ENCODE results near the gene HFM1.
"Not testable (repeated sequence)": the region's sequence is repeated elsewhere in the genome, so short reads cannot be mapped to it uniquely, and the experiment has no call there.

HFM1 gene, protein sequence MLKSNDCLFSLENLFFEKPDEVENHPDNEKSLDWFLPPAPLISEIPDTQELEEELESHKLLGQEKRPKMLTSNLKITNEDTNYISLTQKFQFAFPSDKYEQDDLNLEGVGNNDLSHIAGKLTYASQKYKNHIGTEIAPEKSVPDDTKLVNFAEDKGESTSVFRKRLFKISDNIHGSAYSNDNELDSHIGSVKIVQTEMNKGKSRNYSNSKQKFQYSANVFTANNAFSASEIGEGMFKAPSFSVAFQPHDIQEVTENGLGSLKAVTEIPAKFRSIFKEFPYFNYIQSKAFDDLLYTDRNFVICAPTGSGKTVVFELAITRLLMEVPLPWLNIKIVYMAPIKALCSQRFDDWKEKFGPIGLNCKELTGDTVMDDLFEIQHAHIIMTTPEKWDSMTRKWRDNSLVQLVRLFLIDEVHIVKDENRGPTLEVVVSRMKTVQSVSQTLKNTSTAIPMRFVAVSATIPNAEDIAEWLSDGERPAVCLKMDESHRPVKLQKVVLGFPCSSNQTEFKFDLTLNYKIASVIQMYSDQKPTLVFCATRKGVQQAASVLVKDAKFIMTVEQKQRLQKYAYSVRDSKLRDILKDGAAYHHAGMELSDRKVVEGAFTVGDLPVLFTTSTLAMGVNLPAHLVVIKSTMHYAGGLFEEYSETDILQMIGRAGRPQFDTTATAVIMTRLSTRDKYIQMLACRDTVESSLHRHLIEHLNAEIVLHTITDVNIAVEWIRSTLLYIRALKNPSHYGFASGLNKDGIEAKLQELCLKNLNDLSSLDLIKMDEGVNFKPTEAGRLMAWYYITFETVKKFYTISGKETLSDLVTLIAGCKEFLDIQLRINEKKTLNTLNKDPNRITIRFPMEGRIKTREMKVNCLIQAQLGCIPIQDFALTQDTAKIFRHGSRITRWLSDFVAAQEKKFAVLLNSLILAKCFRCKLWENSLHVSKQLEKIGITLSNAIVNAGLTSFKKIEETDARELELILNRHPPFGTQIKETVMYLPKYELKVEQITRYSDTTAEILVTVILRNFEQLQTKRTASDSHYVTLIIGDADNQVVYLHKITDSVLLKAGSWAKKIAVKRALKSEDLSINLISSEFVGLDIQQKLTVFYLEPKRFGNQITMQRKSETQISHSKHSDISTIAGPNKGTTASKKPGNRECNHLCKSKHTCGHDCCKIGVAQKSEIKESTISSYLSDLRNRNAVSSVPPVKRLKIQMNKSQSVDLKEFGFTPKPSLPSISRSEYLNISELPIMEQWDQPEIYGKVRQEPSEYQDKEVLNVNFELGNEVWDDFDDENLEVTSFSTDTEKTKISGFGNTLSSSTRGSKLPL (N-terminal part only)

DNA sequence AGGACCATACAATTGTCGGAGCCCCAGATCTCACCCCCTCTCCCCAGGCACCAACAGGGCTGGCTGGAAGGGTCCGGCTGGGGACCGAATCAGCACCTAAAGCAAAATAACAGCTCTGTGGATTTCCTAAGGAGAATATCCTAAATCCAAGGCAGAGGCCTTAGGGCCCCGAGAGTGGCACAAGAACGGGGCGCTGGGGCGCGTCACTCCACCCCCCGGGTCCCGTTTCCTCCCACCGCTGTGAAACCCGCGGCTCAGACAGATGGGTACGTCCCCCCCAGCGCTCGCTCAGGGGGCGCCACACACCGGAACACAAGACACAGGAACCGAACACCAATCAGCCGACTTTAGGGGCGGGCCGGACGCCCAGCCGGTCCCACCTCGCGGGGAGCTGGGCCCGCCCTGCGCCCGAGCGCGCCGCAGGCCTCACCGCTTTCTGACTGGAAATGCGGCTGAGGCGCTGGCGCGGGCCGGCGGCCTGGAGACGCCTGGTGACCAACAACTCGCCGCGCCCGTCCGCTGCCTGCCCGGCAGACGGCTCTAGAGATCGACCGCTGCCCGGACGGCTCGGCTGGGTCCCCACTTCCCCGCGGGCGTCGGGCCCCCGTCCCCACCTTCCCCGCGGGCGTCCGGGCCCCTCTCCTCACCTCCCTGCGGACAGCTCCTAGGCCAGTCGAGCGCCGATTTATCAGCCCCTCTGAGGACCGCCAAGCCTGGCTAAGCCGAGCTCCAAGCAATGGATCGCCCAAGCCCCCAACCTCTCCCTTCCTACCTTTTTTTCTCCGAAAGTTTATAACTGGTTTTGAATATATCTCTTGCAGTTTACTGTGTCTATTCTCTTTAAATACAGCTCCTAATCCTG is at the start of gene HFM1:
Gene HFM1 (minus strand): TSS at position 687 of the 862 bp plus-strand sequence. CDS start 3,755 bp downstream, outside the sequence.
- DNase-seq = peak; percentile 23

DNA sequence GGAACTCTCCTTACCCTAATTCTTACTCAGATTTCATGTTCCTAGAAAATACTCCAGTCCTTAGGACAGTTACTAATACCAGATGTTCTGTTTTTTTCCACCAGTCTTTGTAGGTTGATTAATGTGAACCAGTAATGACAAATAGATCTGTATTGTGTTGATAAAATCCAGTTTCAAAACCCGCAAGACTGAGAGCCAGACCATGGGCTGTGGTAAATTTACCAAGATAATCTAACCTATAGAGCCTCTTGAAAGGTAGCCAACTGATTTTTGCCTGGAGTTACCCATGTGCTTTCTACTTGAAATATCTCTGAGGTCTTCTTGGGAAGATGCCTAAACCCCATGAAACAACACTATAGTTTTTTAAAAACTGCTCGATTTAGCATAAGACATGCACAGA is 49.5 kb upstream of the HFM1 start:
- no peak for DNase-seq

DNA sequence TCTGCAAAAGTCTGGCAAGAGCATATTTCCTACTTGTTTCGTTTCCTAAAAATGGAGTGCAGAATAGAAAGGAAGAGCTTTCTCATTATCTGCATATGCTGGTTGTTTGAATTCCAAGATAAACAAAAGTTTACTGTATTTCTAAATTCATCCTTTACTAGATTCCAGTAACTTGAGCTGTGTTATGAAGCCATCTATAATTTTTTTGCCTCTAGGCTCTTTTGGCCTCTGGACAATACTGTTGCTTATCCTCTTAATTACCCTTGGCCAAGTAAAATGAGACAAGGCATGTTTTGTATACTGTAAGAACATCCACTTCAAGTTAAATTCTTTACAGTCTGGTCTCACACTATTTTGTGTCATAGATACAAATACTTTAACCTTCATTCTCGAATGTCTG is 45.6 kb upstream of the HFM1 start:
- DNase-seq = no peak

DNA sequence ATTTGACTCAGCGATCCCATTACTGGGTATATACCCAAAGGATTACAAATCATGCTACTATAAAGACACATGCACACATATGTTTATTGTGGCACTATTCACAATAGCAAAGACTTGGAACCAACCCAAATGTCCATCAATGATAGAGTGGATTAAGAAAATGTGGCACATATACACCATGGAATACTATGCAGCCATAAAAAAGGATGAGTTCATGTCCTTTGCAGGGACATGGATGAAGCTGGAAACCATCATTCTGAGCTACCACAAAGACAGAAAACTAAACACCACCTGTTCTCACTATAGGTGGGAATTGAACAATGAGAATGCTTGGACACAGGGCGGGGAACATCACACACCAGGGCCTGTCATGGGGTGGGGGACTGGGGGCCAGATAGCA is 43.1 kb upstream of the HFM1 start:
- DNase-seq = not testable (repeated sequence)

DNA sequence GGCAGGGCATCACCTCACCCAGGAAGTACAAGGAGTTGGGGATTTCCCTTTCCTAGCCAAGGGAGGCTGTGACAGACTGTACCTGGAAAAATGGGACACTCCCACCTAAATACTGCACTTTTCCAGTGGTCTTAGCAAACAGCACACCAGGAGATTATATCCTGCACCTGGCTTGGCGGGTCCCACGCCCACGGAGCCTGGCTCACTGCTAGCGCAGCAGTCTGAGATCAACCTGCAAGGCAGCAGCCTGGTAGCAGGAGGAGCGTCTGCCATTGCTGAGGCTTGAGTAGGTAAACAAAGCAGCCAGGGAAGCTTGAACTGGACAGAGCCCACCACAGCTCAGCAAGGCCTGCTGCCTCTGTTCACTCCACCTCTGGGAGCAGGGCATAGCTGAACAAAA is 37.3 kb upstream of the HFM1 start:
- DNase-seq = not testable (repeated sequence)

DNA sequence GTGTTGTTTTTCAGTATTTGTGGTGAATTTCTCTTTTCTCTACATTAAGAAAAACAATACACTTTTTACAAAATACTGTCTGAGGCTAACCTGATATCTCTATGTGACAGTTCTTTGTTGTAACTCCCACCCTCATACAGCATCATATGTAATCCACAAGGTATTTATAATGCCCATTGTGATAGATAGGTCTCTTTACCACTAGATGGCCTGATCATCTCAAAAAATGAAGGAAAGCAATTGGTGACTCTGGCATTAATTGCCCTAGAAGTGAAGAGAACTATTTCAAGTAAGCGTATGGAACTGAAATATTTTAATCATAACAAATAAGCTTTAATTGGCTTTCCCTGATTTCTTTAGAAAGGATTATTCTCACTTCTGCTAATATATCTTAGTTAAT is 36.2 kb upstream of the HFM1 start:
- DNase-seq = no peak

DNA sequence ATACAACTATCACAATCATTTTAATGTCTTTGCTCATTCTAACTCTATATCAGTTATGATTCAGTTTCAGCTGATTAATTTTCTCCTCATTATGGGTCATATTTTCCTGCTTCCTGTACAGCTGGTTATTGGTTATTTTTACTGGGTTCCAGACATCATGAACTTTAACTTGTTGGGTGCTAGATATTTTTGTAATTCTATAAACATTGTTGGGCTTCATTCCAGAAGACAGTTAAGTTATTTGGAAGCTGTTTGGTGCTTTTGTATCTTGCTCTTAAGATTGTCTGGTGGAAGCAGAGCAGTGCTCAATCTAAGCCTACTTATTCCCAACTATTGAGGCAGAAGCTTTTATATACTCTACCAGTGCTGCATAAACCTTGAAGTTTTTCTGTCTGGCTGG is 34.4 kb upstream of the HFM1 start:
- DNase-seq = no peak

DNA sequence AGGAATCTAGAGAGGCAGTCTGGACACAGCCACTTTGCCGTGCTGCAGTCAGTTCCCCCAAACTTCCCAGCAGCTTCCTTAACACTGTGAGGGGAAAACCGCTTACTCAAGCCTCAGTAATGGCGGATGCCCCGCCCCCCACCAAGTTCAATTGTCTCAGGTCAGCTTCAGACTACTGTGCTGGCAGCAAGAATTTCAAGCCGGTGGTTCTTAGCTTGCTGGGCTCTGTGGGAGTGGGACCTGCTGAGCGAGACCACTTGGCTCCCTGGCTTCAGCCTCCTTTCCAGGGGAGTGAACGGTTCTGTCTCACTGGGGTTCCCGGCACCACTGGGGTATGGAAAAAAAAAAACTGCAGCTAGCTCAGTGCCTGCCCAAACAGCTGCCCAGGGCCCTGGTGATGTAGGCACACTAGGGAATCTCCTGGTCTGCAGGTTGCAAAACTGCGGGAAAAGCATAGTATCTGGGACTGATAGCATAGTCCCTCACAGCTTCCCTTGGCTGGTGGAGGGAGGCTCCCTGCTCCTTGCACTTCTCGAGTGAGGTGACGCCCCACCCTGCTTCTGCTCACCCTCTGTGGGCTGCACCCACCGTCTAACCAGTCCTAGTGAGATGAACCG is 23.7 kb upstream of the HFM1 start:
- DNase-seq = no peak

DNA sequence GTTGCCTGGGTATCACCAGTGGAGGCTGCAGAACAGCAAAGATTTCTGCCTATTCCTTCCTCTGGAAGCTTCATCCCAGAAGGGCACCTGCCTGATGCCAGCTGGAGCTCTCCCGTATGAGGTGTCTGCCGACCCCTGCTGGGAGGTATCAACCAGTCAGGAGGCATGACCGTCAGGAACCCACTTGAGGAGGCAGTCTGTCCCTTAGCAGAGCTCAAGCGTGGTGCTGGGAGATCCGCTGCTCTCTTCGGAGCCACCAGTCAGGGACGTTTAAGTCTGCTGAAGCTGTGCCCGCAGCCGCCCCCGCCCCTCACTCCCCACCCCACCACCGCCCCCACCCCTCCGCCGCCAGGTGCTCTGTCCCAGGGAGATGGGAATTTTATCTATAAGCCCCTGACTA is 23.1 kb upstream of the HFM1 start:
- no peak for DNase-seq

DNA sequence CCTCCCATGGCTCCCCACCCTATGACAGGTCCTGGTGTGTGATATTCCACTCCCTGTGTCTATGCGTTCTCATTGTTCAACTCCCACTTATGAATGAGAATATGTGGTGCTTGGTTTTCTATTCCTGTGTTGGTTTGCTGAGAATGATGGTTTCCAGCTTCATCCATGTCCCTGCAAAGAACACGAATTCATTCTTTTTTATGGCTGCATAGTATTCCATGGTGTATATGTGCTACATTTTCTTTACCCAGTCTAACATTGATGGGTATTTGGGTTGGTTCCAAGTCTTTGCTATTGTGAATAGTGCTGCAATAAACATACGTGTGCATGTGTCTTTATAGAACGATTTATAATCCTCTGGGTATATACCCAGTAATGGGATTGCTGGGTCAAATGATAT is 17.9 kb upstream of the HFM1 start:
- not testable (repeated sequence) for DNase-seq

DNA sequence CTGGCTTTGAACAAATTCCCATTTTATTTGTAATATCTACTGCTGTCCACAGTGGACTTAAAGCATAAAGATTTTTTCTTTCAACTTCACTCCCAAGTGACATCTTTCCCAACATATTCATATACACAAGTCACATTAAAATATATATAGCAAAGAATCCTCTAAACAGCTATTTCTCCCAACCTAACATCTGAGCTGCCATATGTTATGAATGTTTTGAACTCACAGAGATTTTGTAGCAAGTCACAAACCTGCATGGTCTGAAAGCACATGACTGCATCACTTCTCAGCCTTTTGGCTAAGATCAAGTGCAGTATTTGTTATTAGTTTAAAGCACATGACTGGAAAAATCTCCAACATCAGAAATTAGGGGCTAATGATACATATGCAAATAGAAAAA is 7.7 kb upstream of the HFM1 start:
- DNase-seq = no peak

DNA sequence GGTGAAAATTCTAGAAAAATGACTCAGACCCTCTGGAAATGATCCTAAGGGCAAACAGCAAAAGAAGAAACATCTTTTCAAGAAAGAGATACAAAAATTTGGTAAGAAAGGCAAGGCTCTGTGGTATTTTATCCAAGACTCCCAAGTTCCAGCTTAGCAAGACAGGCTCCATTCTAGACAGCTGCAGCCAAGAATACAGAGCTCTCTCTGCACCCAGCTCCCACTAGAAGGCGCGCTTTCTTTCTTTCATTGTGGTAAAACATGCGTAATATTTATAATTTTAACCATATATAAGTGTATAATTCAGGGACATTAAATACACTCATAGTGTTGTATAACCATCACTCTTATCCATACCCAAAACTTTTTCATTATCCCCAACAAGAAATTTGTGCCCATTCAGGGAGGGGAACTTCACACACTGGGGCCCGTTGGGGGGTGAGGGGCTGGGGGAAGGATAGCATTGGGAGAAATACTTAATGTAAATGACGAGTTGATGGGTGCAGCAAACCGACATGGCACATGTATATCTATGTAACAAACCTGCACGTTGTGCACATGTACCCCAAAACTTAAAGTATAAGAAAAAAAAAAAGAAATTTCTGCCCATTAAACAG is 2.2 kb upstream of the HFM1 start:
- no peak for DNase-seq

DNA sequence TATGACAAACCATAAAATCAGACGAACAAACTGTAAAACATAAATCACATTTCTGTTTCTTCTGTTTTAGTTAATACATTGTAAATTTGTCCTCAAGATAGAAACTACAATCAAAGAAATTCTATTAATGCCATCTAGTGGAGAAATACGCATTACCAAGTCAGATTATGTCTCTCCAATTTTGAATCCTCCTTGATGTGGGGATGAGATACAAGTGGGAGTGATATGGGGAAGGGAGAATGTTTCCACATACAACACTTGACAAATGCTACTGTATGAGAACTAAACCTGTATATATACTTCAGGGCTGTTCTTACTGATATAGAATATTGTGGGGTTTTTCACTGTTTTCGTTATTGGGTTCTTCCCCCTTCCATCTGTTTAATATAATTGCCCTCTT is 2.6 kb downstream of the HFM1 start:
- no peak for DNase-seq

DNA sequence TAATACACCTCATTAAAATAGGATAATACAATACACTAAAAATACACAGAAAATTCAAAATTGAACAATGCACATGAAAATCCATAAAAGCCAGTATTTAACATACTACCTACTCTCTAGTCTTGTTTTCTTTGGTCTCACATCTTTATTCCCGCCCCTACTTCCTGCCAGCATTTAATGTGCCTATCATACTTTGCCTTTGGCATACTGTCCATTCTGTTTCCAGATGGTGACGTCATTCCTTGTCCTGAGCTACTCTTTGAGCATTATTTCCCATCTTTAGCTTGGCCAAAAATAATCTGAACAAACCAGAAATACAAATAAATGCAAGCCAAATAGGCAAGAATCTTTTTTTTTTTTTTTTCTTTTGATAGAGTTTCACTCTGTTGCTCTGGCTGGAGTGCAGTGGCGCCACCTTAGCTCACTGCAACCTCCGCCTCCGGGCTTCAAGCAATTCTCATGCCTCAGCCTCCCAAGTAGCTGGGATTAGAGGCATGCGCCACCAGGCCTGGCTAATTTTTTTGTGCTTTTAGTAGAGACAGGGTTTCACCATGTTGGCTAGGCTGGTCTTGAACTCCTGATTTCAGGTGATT is 4.4 kb downstream of the HFM1 start:
- no peak for DNase-seq

DNA sequence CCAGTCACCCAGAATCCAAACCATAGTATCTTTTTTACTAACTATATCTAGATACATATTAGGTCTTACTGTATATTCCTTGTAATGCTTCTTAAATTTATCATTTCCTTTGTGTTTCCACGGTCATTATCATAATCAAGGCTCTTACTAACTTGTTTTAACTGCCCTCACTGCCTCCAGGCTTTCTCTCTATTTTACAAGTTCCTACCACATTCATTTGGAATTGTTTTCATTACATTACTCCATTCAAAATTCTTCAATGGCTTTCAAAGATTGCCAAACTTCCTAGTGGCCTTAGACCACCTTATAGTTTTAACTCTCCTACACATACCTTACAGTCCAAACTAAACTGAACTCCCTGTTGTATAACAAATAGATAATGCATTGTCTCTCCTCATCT is 6.3 kb downstream of the HFM1 start:
- no peak for DNase-seq

DNA sequence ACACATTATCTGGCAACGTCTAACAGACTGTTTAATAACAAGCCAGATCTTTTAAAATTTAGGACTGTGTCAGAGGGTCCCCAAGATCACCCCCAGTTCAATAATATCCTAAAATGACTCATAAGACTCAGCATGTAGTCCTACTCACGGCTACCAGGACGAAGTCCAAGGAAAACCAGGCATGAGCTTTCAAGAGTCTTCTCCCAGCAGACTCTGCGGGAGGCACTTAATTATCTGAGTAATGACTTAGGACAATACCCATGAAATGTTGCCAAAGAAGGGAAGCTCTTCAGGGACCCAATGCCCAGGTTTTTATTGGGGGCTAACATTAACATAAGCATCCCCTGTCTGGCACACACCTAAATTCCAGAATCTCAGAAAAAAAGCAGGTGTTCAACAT is 7.0 kb downstream of the HFM1 start:
- DNase-seq = no peak

DNA sequence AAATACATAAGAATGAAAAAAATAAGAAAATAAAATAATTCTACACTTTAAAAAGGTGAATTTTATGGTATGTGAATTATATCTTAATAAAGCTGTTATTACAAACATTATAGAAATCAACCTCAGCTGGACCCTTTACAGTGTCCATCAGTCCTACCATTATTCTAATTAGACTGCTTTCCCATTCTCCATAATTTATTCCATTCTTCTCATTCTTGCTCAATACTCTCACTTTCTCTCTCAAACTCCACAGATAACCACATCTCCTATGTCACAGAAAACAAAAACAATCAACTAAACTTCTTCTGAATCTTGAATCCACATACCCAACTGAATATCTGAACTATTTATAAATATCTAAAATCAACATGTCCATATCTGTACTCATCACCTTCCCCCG is 11.6 kb downstream of the HFM1 start:
- no peak for DNase-seq

DNA sequence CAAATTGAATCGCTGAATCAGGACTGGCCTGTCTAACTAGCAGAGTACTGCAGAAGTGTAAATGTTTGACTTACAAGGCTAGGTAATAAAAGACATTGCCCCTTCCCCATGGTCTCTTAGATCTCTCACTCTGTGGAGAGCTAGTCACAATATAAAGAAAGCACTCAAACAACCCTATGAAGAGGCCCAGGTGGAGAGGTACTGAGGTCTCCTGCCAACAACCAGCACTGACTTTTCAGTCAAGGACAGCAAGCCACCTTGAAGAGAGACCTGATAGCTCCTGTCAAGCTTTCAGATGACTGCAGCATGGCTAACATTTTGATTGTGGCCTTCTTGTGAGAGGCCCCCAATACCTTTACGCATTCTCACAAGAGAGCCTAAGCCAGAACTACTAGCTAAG is 18.5 kb downstream of the HFM1 start:
- DNase-seq = no peak

DNA sequence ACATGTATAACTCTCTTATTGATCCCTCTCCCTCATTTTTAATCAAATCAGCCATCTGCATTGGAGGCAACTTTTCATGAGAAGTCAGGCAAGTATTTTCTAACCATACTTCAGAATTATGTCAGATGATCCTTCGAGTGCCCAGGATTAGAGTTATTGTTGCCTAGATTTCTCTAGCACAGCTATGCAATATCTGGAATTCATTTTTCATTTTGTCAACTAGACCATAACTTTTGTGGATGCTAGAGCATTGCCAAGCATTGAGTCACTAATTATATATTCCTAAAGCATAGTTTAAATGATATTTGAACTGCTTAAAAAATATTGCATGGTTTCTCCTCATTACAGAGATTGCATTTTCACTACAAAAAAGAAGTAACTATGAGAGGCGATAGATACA is 21.2 kb downstream of the HFM1 start:
- DNase-seq = no peak

DNA sequence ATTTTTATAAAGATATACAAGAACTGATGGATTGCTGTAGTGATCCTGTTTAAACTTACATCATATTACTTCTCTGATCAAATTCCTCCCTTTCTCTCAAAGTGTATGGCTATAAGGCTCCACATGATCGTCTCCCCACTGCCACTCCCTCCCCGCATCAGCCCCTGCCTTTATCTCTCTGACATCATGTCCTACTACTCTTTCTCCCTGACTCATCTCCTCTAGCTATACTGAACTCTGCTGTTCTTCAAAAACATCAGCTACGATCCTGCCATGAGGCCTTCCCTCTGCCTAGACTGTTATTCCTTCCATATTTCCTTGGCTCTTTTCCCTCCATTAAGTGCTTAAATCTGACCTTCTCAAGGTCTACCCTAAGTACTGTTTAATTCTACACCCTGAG is 22.8 kb downstream of the HFM1 start:
- no peak for DNase-seq

DNA sequence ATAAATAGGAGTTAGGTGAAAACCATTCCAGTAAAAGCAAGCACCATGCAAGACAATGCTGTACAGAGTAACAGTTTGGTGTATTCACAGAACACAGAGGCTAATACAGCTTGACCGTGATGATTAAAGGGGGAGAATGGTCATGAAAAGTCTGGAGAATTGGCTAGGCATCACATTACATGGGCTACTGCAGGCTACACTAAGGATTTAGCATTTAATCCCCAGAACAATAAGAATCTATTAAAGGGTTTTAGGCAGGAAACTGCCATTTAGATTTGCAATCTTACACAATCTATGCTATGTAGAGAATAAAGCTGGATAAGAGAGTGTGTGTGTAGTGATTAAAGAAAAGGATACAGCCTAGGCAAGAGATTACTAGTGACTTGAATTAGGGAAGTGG is 30.6 kb downstream of the HFM1 start:
- DNase-seq = no peak

Data from CD4-positive, alpha-beta T cell treated with Interleukin-4 for 4 hours (primary cell).